Measurements from ENCODE around the gene RBM39. TPM values are rescaled to one million over a fixed set of nuclear protein-coding genes. Genes with fewer than 3 reads are reported as not detected.

RBM39 gene
- total and polyA plus RNA-seq, 2 of the 8 experiments (the other 6 are each of a cell fraction or from before 2014, with no cell fraction given): 78.0 to 219 TPM

DNA sequence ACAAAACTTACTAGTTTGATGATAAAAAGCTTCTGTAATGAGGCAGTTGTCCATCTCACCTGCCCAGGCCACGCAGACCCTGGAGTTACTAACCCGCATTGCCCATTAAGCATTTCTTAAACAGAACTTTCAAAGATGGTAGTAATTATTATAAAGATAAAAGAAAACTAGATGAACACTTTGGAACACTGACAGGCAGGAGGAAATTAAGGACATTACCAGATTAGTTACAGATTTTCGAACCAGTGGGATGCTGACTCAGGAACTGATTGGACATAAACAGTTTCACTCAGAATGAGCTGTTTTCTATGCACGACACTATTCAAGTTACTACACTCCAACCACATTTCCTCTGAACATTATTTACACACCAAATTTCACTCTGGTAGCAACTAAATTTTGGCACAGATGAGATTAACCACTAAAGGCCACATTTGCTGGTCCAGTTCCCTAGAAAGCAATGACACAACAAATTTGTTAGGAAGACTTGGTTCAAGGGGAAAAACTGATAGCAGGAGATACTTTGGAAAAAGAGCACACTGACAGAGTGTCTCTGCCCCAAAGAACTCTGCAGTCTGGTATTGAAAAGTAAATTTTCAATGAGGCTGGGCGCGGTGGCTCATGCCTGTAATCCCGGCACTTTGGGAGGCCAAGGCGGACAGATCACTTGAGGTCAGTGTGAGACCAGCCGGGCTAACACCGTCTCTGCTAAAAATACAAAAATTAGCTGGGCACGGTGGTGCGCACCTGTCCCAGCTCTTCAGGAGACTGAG is 39.8 kb downstream of the RBM39 start:
- Histone ChIP-seq H3K9me3 (ENCODE audit: insufficient read depth in 2 of 2, low read depth in 1 of 2, low read length in 1 of 2) (no peaks in the 10 kb centered on the region), H2BK12ac (ENCODE audit: low read depth, low read length) (no peak overlapping the region), H3K79me2 (ENCODE audit: control insufficient read depth in 1 of 2, insufficient read depth in 2 of 2, low read length in 2 of 2) (peaks cover 0 to 8% of the 10 kb centered on the region in 2 experiments; a peak in 2 of 4 replicates), H2BK5ac (ENCODE audit: low read depth, low read length) (no peak overlapping the region), H4K8ac (ENCODE audit: extremely low read depth, insufficient read depth, low read length) (no peak overlapping the region; the same call in 1 of the 2 replicates), H3K23me2 (ENCODE audit: low read depth, low read length) (peaks cover 13% of the 10 kb centered on the region), H3K27me3 (replicated peaks in 1 of 4; ENCODE audit: control insufficient read depth in 3 of 4, extremely low read depth in 1 of 4, insufficient read depth in 3 of 4, low read length in 3 of 4) (no peaks in the 10 kb centered on the region), H4K91ac (replicated peaks; ENCODE audit: insufficient read length, low read length) (no peak overlapping the region), H3K4ac (replicated peaks; ENCODE audit: insufficient read length, low read depth, low read length) (no peak overlapping the region), H3K9ac (replicated peaks in 1 of 4; ENCODE audit: extremely low read depth in 1 of 4, low read depth in 3 of 4, low read length in 3 of 4) (no peak overlapping the region), H2AFZ (ENCODE audit: low read length) (no peak overlapping the region), H3K79me1 (ENCODE audit: low read depth, low read length) (no peaks in the 10 kb centered on the region), H3K4me1 (replicated peaks in 1 of 4; ENCODE audit: control insufficient read depth in 3 of 4, insufficient read depth in 4 of 4, low read length in 3 of 4) (peaks cover 0 to 2% (median under 1%) of the 10 kb centered on the region in 4 experiments; a peak in 3 of 7 replicates), H4K20me1 (replicated peaks in 1 of 2; ENCODE audit: control insufficient read depth in 1 of 2, insufficient read depth in 2 of 2, low read length in 2 of 2) (peaks cover 3 to 8% of the 10 kb centered on the region in 2 experiments), H3K56ac (replicated peaks; ENCODE audit: insufficient read length, low read depth, low read length) (no peak overlapping the region), H3K14ac (ENCODE audit: insufficient read length) (no peak overlapping the region), H3K4me3 (ENCODE audit: extremely low read depth in 1 of 4, insufficient read depth in 2 of 4, low read depth in 3 of 4, low read length in 4 of 4) (no peak overlapping the region), H2BK20ac (ENCODE audit: low read length) (no peak overlapping the region), H3K4me2 (ENCODE audit: insufficient read depth in 1 of 2, low read depth in 2 of 2, low read length in 2 of 2) (no peak overlapping the region), H3K36me3 (ENCODE audit: control insufficient read depth in 2 of 4, insufficient read depth in 4 of 4, low read length in 3 of 4) (peaks cover 18 to 54% (median 33%) of the 10 kb centered on the region in 4 experiments), H3K23ac (ENCODE audit: insufficient read length) (no peak overlapping the region), H2BK120ac (replicated peaks; ENCODE audit: low read depth, low read length) (no peak overlapping the region), H4K5ac (ENCODE audit: insufficient read length, low read depth, low read length) (no peak overlapping the region), H2BK15ac (ENCODE audit: low read length) (no peak overlapping the region), H3K18ac (ENCODE audit: extremely low read depth, low read length) (no peak overlapping the region), H2AK5ac (ENCODE audit: low read depth, low read length) (no peak overlapping the region), H3K27ac (ENCODE audit: low read depth, low read length) (no peak overlapping the region)
- ChIA-PET CTCF (ENCODE audit: partially characterized antibody) (interaction anchor here (0.6 to 1.3 kb wide), 3 partner anchors 9 to 93 kb away, joined by 3 to 5 read pairs (median 3); partner anchors contain the start of gene RBM39), POLR2A (ENCODE audit: partially characterized antibody) (interaction anchor here (0.6 to 40.1 kb wide), 14 partner anchors 9 to 184 kb away, joined by 3 to 2341 read pairs (median 4); partner anchors contain the start of gene RBM39)
- DNase-seq (ENCODE audit: low read depth in 1 of 2, low spot score in 2 of 2): no peak
- TF ChIP-seq JUN (IDR thresholded peaks at IDR 0.05; ENCODE audit: low read depth, low read length): no peak
- TF ChIP-seq BRCA1 (IDR thresholded peaks at IDR 0.05; ENCODE audit: low read depth, low read length): no peak
- TF ChIP-seq RNF2 (IDR thresholded peaks at IDR 0.05; ENCODE audit: borderline replicate concordance, low read depth, low read length, missing control alignments, poor library complexity, severe bottlenecking): no peak
- TF ChIP-seq, protein P1, sequence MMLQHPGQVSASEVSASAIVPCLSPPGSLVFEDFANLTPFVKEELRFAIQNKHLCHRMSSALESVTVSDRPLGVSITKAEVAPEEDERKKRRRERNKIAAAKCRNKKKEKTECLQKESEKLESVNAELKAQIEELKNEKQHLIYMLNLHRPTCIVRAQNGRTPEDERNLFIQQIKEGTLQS (IDR thresholded peaks at IDR 0.05; ENCODE audit: insufficient read depth, low read depth, low read length): no peak
- no peak for TF ChIP-seq PHF8 (conservative IDR thresholded peaks at IDR 0.05; ENCODE audit: low read depth, low read length)
- TF ChIP-seq KDM4A (IDR thresholded peaks at IDR 0.05; ENCODE audit: low read depth, low read length, severe bottlenecking): no peak
- peak in 1 of 2 experiments; percentile 64; a peak in 2 of 3 replicates for TF ChIP-seq POLR2A (IDR thresholded peaks at IDR 0.05; ENCODE audit: control extremely low read depth in 1 of 2, low read depth in 2 of 2, low read length in 2 of 2)
- WGBS, 2 experiments (ENCODE audit: extremely low coverage in 1 of 2, insufficient coverage in 1 of 2, insufficient read length in 1 of 2, insufficient replicate concordance in 2 of 2, low coverage in 1 of 2, low lambda C conversion rate in 2 of 2, missing lambda C conversion rate in 1 of 2): 96% methylated on average over 12 of the region's 12 CpGs; no CpG with 5 or more reads in 1 of the 2 experiments
- no peak for FAIRE-seq
